Erythroblast (primary cell): ENCODE results near the gene CELF4.

Source experiments
- GATA1 ChIP-seq: IDR thresholded peaks from 2 replicates; pipeline ENCODE4 v1.6.1; 2011; ENCODE audit warnings: low read depth, mild to moderate bottlenecking, control low read depth, low read length, moderate library complexity
- POLR2A ChIP-seq: IDR thresholded peaks from 2 replicates; pipeline ENCODE4 v1.6.1; 2011; ENCODE audit warnings: mild to moderate bottlenecking, low read length

DNA sequence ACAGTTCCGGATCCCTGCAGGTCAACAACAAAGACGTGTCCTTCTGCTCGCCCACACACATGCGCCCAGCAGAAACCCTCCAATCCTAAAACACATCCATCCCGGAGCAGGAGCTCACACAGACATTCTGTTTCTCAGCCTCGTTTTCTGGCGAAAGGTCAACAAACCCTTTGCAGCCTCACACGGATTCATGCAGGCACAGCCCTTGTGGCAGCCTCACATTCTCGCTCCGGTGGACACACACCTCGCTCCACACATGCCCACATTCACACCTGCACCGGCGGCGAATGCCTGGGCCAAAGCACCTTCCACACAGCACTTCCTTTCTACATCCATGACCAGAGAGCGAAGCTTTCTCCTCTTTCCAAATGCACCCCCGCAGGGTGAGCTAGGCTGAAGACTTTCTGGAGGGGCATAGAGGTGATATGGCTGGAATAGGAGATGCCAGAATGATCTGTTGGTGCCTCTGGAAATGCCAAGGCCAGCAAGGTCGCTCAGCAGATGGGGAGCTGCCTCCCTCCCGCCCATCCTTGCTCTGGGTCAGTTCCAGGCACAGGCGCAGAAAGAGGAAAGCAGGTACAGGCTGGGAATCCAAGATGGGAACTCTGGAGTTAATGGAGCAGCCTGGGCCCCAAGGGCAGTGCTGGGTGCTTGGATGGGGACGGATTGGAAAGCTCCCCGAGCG, 88.8 kb downstream of the CELF4 start:
- TF ChIP-seq POLR2A, result no peak
- no peak for TF ChIP-seq GATA1
